Nephron (organoid): Measurements from ENCODE around the gene APCDD1.

Source experiments
- H3K27ac Mint-ChIP-seq, 3 experiments: 2 replicates each; pipeline ENCODE4 v1.8.0; 2020; ENCODE audit warnings: mixed read lengths in 3 of 3, mild to moderate bottlenecking in 2 of 3, moderate library complexity in 1 of 3
- H3K27me3 Mint-ChIP-seq: 2 replicates; pipeline ENCODE4 v1.8.0; 2021; ENCODE audit warnings: low read depth, mild to moderate bottlenecking, moderate library complexity, mixed read lengths
- H3K36me3 Mint-ChIP-seq: 2 replicates; pipeline ENCODE4 v1.8.0; 2020; ENCODE audit warnings: low read depth, mixed read lengths
- H3K4me1 Mint-ChIP-seq: 2 replicates; pipeline ENCODE4 v1.8.0; 2020; ENCODE audit warnings: mixed read lengths
- H3K4me3 Mint-ChIP-seq, 3 experiments: 2 replicates each; pipeline ENCODE4 v1.8.0; 2020; ENCODE audit warnings: mild to moderate bottlenecking in 3 of 3, mixed read lengths in 3 of 3, moderate library complexity in 2 of 3
- H3K9me3 Mint-ChIP-seq: 2 replicates; pipeline ENCODE4 v1.8.0; 2020; ENCODE audit warnings: mixed read lengths
- CTCF ChIP-seq, 3 experiments: fragments of 200-600 bp; sonication (generic); IDR thresholded peaks; one replicate each; pipeline ENCODE4 v1.5.0; 2021; ENCODE audit warnings: antibody characterized with exemption in 3 of 3; ENCODE audit not compliant: unreplicated experiment in 3 of 3

Gene APCDD1

DNA sequence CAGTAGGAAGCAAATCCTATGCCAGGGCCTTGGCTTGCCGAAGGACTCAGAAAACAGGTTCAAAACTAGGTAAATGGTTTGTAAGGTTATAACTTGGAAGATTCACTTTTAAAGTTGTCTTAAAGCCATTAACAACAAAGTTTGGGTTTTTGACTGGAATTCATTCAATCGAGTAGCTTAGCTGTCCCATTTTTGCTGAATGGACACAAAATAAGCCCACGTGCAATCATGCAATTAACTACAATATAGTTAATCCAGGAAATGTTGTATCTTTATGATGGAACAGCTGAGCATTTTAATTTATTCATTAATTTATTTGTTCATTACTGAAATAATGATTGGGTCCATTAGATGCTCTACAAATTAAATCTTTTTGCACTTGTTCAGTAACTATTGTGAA, 18.3 kb upstream of the APCDD1 start:
- Mint-ChIP-seq H3K9me3 (no peaks in the 10 kb centered on the region), H3K27me3 (peaks cover 9% of the 10 kb centered on the region), H3K4me3 (no peak overlapping the region), H3K36me3 (no peaks in the 10 kb centered on the region), H3K27ac (no peak overlapping the region), H3K4me1 (peaks cover 29% of the 10 kb centered on the region)
- TF ChIP-seq CTCF (IDR thresholded peaks at IDR 0.05; ENCODE audit: unreplicated experiment in 3 of 3), result no peak

DNA sequence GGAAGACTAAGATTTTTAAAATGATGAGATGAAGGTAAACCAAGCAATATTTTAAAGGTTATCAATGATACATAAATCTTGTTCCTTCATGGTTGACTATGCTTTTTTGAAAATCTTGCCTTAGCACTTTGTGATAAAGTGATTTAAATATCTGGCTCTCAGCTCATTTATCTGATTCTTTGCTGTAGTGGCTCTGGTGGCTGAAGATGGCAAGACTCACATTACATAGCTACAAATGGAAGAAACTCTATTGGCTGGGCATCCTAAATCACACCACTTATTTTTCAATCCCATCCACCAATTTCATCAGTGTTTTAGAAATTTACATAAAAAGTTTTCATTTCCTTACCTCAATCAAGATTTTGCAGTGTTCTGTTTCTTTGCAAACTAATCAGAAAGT, 16.6 kb upstream of the APCDD1 start:
- peaks cover 12% of the 10 kb centered on the region for H3K27me3 Mint-ChIP-seq
- H3K9me3 Mint-ChIP-seq, result no peaks in the 10 kb centered on the region
- H3K27ac Mint-ChIP-seq, result no peak overlapping the region
- peaks cover 21% of the 10 kb centered on the region for H3K4me1 Mint-ChIP-seq
- no peaks in the 10 kb centered on the region for H3K36me3 Mint-ChIP-seq
- H3K4me3 Mint-ChIP-seq, result no peak overlapping the region
- TF ChIP-seq CTCF (IDR thresholded peaks at IDR 0.05; ENCODE audit: unreplicated experiment in 3 of 3), result peak; percentile 35 to 50 (median 40)

- Mint-ChIP-seq H3K27ac (no peak overlapping the region), H3K27me3 (peaks cover 18% of the 10 kb centered on the region), H3K4me3 (no peak overlapping the region), H3K9me3 (no peaks in the 10 kb centered on the region), H3K4me1 (peaks cover 13% of the 10 kb centered on the region), H3K36me3 (no peaks in the 10 kb centered on the region)
- no peak for TF ChIP-seq CTCF (IDR thresholded peaks at IDR 0.05; ENCODE audit: unreplicated experiment in 3 of 3)
These were observed 14.5 kb upstream of the APCDD1 start for GRCh38 chr18:10439898-10440297.

GRCh38 chr18:10440884-10441283, 13.6 kb upstream of the APCDD1 start:
- H3K4me3 Mint-ChIP-seq, result no peak overlapping the region
- H3K36me3 Mint-ChIP-seq, result no peaks in the 10 kb centered on the region
- H3K27me3 Mint-ChIP-seq, result peaks cover 23% of the 10 kb centered on the region
- TF ChIP-seq CTCF (IDR thresholded peaks at IDR 0.05; ENCODE audit: unreplicated experiment in 3 of 3), result no peak
- H3K4me1 Mint-ChIP-seq, result peaks cover 8% of the 10 kb centered on the region
- H3K9me3 Mint-ChIP-seq, result no peaks in the 10 kb centered on the region
- no peak overlapping the region for H3K27ac Mint-ChIP-seq

DNA sequence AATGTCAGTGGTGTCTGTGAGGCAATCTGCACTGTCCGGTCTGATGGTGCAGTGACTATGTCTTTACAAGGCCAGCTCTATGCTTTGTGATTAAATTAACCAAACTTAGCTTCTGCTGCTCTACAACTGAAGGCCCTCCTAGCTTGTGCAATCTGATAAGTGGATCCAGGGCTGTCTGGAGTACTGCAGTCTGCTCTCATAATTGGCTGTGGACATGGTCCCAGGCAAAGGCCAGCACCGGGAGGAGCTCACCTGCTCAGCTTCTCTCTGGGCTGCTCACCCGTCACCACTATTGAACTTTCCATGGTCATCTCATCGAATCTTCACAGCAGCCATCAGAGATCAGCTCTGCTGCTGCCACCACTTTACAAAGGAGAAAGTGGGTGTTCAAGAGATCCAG, 13.0 kb upstream of the APCDD1 start:
- no peak overlapping the region for H3K4me3 Mint-ChIP-seq
- peaks cover 23% of the 10 kb centered on the region for H3K27me3 Mint-ChIP-seq
- H3K36me3 Mint-ChIP-seq, result no peaks in the 10 kb centered on the region
- H3K9me3 Mint-ChIP-seq, result no peaks in the 10 kb centered on the region
- no peak for TF ChIP-seq CTCF (IDR thresholded peaks at IDR 0.05; ENCODE audit: unreplicated experiment in 3 of 3)
- no peak overlapping the region for H3K27ac Mint-ChIP-seq
- peaks cover 8% of the 10 kb centered on the region for H3K4me1 Mint-ChIP-seq

- Mint-ChIP-seq H3K36me3 (no peaks in the 10 kb centered on the region), H3K27me3 (peaks cover 23% of the 10 kb centered on the region), H3K27ac (no peak overlapping the region), H3K9me3 (no peaks in the 10 kb centered on the region), H3K4me3 (no peak overlapping the region), H3K4me1 (peaks cover 8% of the 10 kb centered on the region)
- TF ChIP-seq CTCF (IDR thresholded peaks at IDR 0.05; ENCODE audit: unreplicated experiment in 3 of 3), result no peak
These were observed 11.9 kb upstream of the APCDD1 start for GRCh38 chr18:10442551-10442971.
